ENCODE measurements around the gene ZNF329. TPM values are rescaled to one million over a fixed set of nuclear protein-coding genes. Genes with fewer than 3 reads are reported as not detected.

Gene ZNF329
- total RNA-seq, 2 donors from 2014 or later, result 16.7 to 24.7 TPM

DNA sequence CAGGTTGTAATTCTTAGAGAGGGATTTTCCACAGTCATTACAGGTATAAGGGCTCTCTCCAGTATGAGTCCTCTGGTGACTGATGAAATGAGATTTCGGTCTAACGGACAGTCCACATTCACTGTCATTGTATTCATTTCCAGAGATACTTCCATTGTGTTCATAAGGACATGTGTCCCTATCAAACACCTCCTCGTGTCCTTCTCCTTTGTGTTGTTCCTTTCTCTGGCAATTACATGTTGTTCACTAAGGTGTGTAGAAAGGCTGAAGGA, 42.1 kb downstream of the ZNF329 start:
- Mint-ChIP-seq H3K27ac (no peak overlapping the region), H3K36me3 (ENCODE audit: low read depth) (peaks cover under 1% of the 10 kb centered on the region), H3K4me1 (no peaks in the 10 kb centered on the region), H3K27me3 (ENCODE audit: insufficient read depth) (peaks cover 3% of the 10 kb centered on the region), H3K9me3 (peaks cover 91% of the 10 kb centered on the region), H3K4me3 (no peak overlapping the region)
- no peaks in the 10 kb centered on the region for H3K27me3 ChIP-seq (ENCODE audit: control insufficient read depth, insufficient read depth, low read length, poor library complexity, severe bottlenecking)
- H3K9ac ChIP-seq (ENCODE audit: extremely low read depth, low read length, poor library complexity, severe bottlenecking), result no peak overlapping the region
- TF ChIP-seq, protein P1, sequence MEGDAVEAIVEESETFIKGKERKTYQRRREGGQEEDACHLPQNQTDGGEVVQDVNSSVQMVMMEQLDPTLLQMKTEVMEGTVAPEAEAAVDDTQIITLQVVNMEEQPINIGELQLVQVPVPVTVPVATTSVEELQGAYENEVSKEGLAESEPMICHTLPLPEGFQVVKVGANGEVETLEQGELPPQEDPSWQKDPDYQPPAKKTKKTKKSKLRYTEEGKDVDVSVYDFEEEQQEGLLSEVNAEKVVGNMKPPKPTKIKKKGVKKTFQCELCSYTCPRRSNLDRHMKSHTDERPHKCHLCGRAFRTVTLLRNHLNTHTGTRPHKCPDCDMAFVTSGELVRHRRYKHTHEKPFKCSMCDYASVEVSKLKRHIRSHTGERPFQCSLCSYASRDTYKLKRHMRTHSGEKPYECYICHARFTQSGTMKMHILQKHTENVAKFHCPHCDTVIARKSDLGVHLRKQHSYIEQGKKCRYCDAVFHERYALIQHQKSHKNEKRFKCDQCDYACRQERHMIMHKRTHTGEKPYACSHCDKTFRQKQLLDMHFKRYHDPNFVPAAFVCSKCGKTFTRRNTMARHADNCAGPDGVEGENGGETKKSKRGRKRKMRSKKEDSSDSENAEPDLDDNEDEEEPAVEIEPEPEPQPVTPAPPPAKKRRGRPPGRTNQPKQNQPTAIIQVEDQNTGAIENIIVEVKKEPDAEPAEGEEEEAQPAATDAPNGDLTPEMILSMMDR (conservative IDR thresholded peaks at IDR 0.05), result no peak
- H3K4me3 ChIP-seq (ENCODE audit: low read length), result peak overlapping the region; percentile 18
- no peaks in the 10 kb centered on the region for H3K4me1 ChIP-seq (ENCODE audit: control insufficient read depth, insufficient read depth, low read length)
- H3K27ac ChIP-seq (ENCODE audit: low read depth, low read length), result no peak overlapping the region
- 62 to 66% methylated on average over 3 of the region's 3 CpGs for WGBS, 2 experiments (ENCODE audit: insufficient coverage in 1 of 2, insufficient read length in 1 of 2)
- no peak for DNase-seq
- H3K36me3 ChIP-seq (ENCODE audit: control insufficient read depth, insufficient read depth, low read length), result no peaks in the 10 kb centered on the region
- H3K9me3 ChIP-seq (ENCODE audit: control insufficient read depth, low read length), result peaks cover 62% of the 10 kb centered on the region

DNA sequence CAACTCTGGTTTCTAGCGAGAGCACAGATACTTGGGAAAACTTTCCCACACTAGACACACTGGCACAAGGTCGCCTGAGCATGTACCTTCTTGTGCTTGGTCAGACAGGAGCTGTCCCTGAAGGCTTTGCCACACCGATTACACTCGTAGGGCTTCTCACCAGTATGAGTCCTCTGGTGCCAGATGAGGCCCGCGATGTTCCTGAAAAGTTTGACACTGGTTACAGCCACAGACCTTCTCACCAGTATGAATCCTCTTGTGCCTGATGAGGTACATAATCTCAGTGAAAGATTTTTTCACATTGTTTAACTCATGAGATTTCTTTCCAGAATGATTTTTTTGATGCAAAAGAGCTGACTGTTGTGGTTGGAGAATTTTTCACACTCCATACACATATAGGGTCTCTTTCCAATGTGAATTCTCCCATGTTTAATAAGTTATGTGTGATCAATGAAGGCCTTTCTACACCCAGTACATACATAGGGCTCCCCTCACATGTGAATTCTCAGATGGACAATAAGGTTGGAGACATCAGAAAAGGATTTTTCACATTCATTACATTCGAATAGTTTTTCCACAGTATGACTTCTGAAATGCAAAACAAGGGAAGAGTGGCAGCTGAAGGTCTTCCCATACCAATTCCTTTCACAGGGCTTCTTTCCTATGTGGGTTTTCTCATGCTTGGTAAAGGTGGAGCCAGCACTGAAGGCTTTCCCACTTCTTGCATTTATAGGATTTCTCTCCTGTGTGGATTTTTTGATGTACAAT, 42.6 kb downstream of the ZNF329 start:
- 68 to 92% methylated on average over 4 to 7 of the region's 7 CpGs for WGBS, 2 experiments (ENCODE audit: insufficient coverage in 1 of 2, insufficient read length in 1 of 2)
- H3K9me3 Mint-ChIP-seq, result peaks cover 91% of the 10 kb centered on the region
- H3K9me3 ChIP-seq (ENCODE audit: control insufficient read depth, low read length), result peaks cover 67% of the 10 kb centered on the region

DNA sequence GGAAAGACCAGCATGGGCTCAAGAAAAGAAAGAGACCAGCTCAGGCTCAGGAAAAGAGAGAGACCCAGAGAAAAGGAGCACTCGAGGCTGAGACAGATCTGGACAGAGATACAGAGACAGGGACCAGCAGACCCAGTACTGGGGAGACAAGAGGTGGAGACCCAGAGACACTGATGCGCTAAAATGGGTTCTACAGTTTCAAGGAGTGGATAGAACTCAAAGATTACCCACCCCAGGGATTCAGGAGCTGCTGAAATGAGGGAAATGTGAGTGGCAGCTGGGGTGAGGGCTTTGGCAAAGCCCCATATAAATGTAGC, 51.9 kb downstream of the ZNF329 start:
- H3K4me3 Mint-ChIP-seq, result peak overlapping the region; percentile 82
- DNase-seq, result no peak
- H3K4me3 ChIP-seq (ENCODE audit: low read length), result peak overlapping the region; percentile 84
- no peaks in the 10 kb centered on the region for H3K27me3 ChIP-seq (ENCODE audit: control insufficient read depth, insufficient read depth, low read length, poor library complexity, severe bottlenecking)
- H3K36me3 ChIP-seq (ENCODE audit: control insufficient read depth, insufficient read depth, low read length), result peaks cover 16% of the 10 kb centered on the region
- peaks cover 64% of the 10 kb centered on the region for H3K9me3 ChIP-seq (ENCODE audit: control insufficient read depth, low read length)
- H3K27ac Mint-ChIP-seq, result peak overlapping the region; percentile 98
- WGBS, 2 experiments (ENCODE audit: insufficient coverage in 1 of 2, insufficient read length in 1 of 2), result 47 to 56% methylated on average over 2 of the region's 2 CpGs
- peak overlapping the region; percentile 100 for H3K27ac ChIP-seq (ENCODE audit: low read depth, low read length)
- H3K9ac ChIP-seq (ENCODE audit: extremely low read depth, low read length, poor library complexity, severe bottlenecking), result peak overlapping the region; percentile 99
- H3K27me3 Mint-ChIP-seq (ENCODE audit: insufficient read depth), result peaks cover 4% of the 10 kb centered on the region
- peaks cover 4% of the 10 kb centered on the region for H3K4me1 Mint-ChIP-seq
- TF ChIP-seq, protein P1 (conservative IDR thresholded peaks at IDR 0.05), result no peak
- peaks cover 49% of the 10 kb centered on the region for H3K9me3 Mint-ChIP-seq
- H3K36me3 Mint-ChIP-seq (ENCODE audit: low read depth), result peaks cover 20% of the 10 kb centered on the region
- H3K4me1 ChIP-seq (ENCODE audit: control insufficient read depth, insufficient read depth, low read length), result no peaks in the 10 kb centered on the region

More for the DNA sequence above, 42.6 kb downstream of the ZNF329 start:
- TF ChIP-seq, protein P1 (conservative IDR thresholded peaks at IDR 0.05), result no peak
- Mint-ChIP-seq H3K27me3 (ENCODE audit: insufficient read depth) (peaks cover 3% of the 10 kb centered on the region), H3K4me3 (no peak overlapping the region), H3K36me3 (ENCODE audit: low read depth) (peaks cover 4% of the 10 kb centered on the region), H3K4me1 (no peaks in the 10 kb centered on the region), H3K27ac (no peak overlapping the region)
- Histone ChIP-seq H3K27me3 (ENCODE audit: control insufficient read depth, insufficient read depth, low read length, poor library complexity, severe bottlenecking) (no peaks in the 10 kb centered on the region), H3K36me3 (ENCODE audit: control insufficient read depth, insufficient read depth, low read length) (no peaks in the 10 kb centered on the region), H3K4me3 (ENCODE audit: low read length) (peak overlapping the region; percentile 18), H3K4me1 (ENCODE audit: control insufficient read depth, insufficient read depth, low read length) (no peaks in the 10 kb centered on the region), H3K27ac (ENCODE audit: low read depth, low read length) (no peak overlapping the region), H3K9ac (ENCODE audit: extremely low read depth, low read length, poor library complexity, severe bottlenecking) (no peak overlapping the region)
- no peak for DNase-seq

Measured in endodermal cell (in vitro differentiated cells).